IMR-90 (cell line): ENCODE measurements around the gene DIABLO. TPM values are rescaled to one million over a fixed set of nuclear protein-coding genes. Genes with fewer than 3 reads are reported as not detected.

ENCODE experiments used
- ATAC-seq: fragments of 200-7000 bp; cut with Tn5 transposase; 2 replicates; pipeline ENCODE4 v1.9.1; 2020; ENCODE audit warnings: low read depth, mild to moderate bottlenecking, moderate library complexity
- BruUV-seq: library from RNA; stranded (reverse); fragments of 400-500 nt; replicated peaks from 2 replicates; lab custom pipeline; 2021; lab: Mats Ljungman, UMichigan
- CTCF ChIA-PET: fragments of 300-600 bp; formaldehyde crosslinking; extraction: SDS; loops from one replicate; lab custom pipeline; 2021; ENCODE audit warnings: antibody characterized with exemption; lab: Yijun Ruan, JAX
- POLR2A ChIA-PET: fragments of 300-600 bp; sonication (Branson Sonifier 250); formaldehyde crosslinking; loops from one replicate; lab custom pipeline; 2022; ENCODE audit warnings: antibody characterized with exemption; ENCODE audit not compliant: unreplicated experiment; lab: Charles Lee
- DNase-seq: peaks from one replicate; pipeline ENCODE4 v3.0.0; 2013
- H2AFZ ChIP-seq: replicated peaks from 2 replicates; pipeline ENCODE3; 2013; ENCODE audit warnings: low read length, mild to moderate bottlenecking; ENCODE audit not compliant: poor library complexity
- H2AK5ac ChIP-seq: 2 replicates; pipeline ENCODE4 v1.6.1; 2013; ENCODE audit warnings: low read depth, low read length, inconsistent platforms
- H2AK9ac ChIP-seq: replicated peaks from 2 replicates; pipeline ENCODE3; 2013; ENCODE audit warnings: mild to moderate bottlenecking, low read depth, low read length, moderate library complexity; ENCODE audit not compliant: poor library complexity
- H2BK120ac ChIP-seq: 2 replicates; pipeline ENCODE4 v1.6.1; 2013; ENCODE audit warnings: low read depth, low read length, inconsistent platforms
- H2BK15ac ChIP-seq: 3 replicates; pipeline ENCODE4 v1.6.1; 2013; ENCODE audit warnings: low read depth, low read length, inconsistent platforms
- H2BK20ac ChIP-seq: 2 replicates; pipeline ENCODE4 v1.6.1; 2013; ENCODE audit warnings: low read depth, mild to moderate bottlenecking, inconsistent platforms, low read length, moderate library complexity
- H2BK5ac ChIP-seq: 2 replicates; pipeline ENCODE4 v1.6.1; 2013; ENCODE audit warnings: mild to moderate bottlenecking, low read depth, low read length, inconsistent platforms; ENCODE audit not compliant: poor library complexity, severe bottlenecking
- H3K14ac ChIP-seq: replicated peaks from 2 replicates; pipeline ENCODE4 v1.6.1; 2013; ENCODE audit warnings: low read depth, low read length, inconsistent platforms
- H3K18ac ChIP-seq: 2 replicates; pipeline ENCODE4 v1.6.1; 2013; ENCODE audit warnings: low read depth, low read length, control low read depth
- H3K23ac ChIP-seq: 2 replicates; pipeline ENCODE4 v1.6.1; 2013; ENCODE audit warnings: low read depth, low read length, inconsistent platforms
- H3K27ac ChIP-seq: 2 replicates; pipeline ENCODE4 v1.5.1; 2013; ENCODE audit warnings: mild to moderate bottlenecking, control low read depth, low read length; ENCODE audit not compliant: insufficient read depth
- H3K27me3 ChIP-seq: 2 replicates; pipeline ENCODE4 v1.6.1; 2013; ENCODE audit warnings: low read length; ENCODE audit not compliant: control insufficient read depth, insufficient read depth
- H3K36me3 ChIP-seq: 2 replicates; pipeline ENCODE4 v1.6.1; 2013; ENCODE audit warnings: low read length, mixed read lengths; ENCODE audit not compliant: control insufficient read depth, insufficient read depth
- H3K4ac ChIP-seq: 2 replicates; pipeline ENCODE4 v1.6.1; 2013; ENCODE audit warnings: low read depth, low read length, inconsistent platforms
- H3K4me1 ChIP-seq: 2 replicates; pipeline ENCODE4 v1.6.1; 2013; ENCODE audit warnings: low read length, mixed read lengths; ENCODE audit not compliant: control insufficient read depth, insufficient read depth
- H3K4me2 ChIP-seq: 2 replicates; pipeline ENCODE4 v1.6.1; 2013; ENCODE audit warnings: low read depth, mild to moderate bottlenecking, control low read depth, low read length, moderate library complexity
- H3K4me3 ChIP-seq: 2 replicates; pipeline ENCODE4 v1.5.1; 2013; ENCODE audit warnings: low read depth, mild to moderate bottlenecking, control low read depth, low read length, moderate library complexity; ENCODE audit not compliant: insufficient read depth
- H3K56ac ChIP-seq: 2 replicates; pipeline ENCODE4 v1.6.1; 2013; ENCODE audit warnings: low read length, inconsistent platforms; ENCODE audit not compliant: insufficient read depth; ENCODE audit errors: extremely low read depth
- H3K79me1 ChIP-seq, 2 experiments: 2 replicates each; pipeline ENCODE4 v1.6.1; 2013; ENCODE audit warnings: low read length in 2 of 2, inconsistent platforms in 1 of 2, low read depth in 1 of 2
- H3K9ac ChIP-seq: 2 replicates; pipeline ENCODE4 v1.6.1; 2013; ENCODE audit warnings: low read depth, low read length, control low read depth
- H3K9me1 ChIP-seq: 2 replicates; pipeline ENCODE4 v1.6.1; 2013; ENCODE audit warnings: low read length, inconsistent platforms; ENCODE audit not compliant: insufficient read depth
- H3K9me3 ChIP-seq: 2 replicates; pipeline ENCODE4 v1.6.1; 2013; ENCODE audit warnings: low read length; ENCODE audit not compliant: control insufficient read depth, insufficient read depth
- H4K20me1 ChIP-seq: 2 replicates; pipeline ENCODE4 v1.6.1; 2013; ENCODE audit warnings: low read length, inconsistent platforms; ENCODE audit not compliant: insufficient read depth
- H4K5ac ChIP-seq: 2 replicates; pipeline ENCODE4 v1.6.1; 2013; ENCODE audit warnings: mild to moderate bottlenecking, low read depth, low read length, control low read depth
- H4K8ac ChIP-seq, 2 experiments: 2 replicates each; pipeline ENCODE4 v1.6.1; 2013; ENCODE audit warnings: low read depth in 2 of 2, low read length in 2 of 2, control low read depth in 1 of 2, inconsistent platforms in 1 of 2
- H4K91ac ChIP-seq: 2 replicates; pipeline ENCODE4 v1.6.1; 2013; ENCODE audit warnings: low read depth, low read length, inconsistent platforms; ENCODE audit not compliant: insufficient read depth
- BHLHE40 ChIP-seq: fragments of 150-350 bp; IDR thresholded peaks from 2 replicates; pipeline ENCODE4 v1.6.1; 2016; ENCODE audit warnings: mild to moderate bottlenecking, low read depth, low read length
- CEBPB ChIP-seq: IDR thresholded peaks from 2 replicates; pipeline ENCODE4 v1.6.1; 2012; ENCODE audit warnings: low read depth, low read length, improper control_type of control experiment
- CHD1 ChIP-seq: IDR thresholded peaks from 2 replicates; pipeline ENCODE4 v1.6.1; 2012; ENCODE audit warnings: low read depth, low read length, improper control_type of control experiment
- CTCF ChIP-seq: conservative IDR thresholded peaks from 2 replicates; pipeline ENCODE4 v1.5.1; 2012; ENCODE audit warnings: mild to moderate bottlenecking, low read depth, low read length, improper control_type of control experiment
- FOS ChIP-seq: fragments of 150-350 bp; IDR thresholded peaks from 2 replicates; pipeline ENCODE4 v1.6.1; 2016; ENCODE audit warnings: low read depth, low read length
- MAFK ChIP-seq: IDR thresholded peaks from 2 replicates; pipeline ENCODE4 v1.6.1; 2012; ENCODE audit warnings: low read depth, low read length, improper control_type of control experiment
- MAZ ChIP-seq: IDR thresholded peaks from 2 replicates; pipeline ENCODE4 v1.6.1; 2012; ENCODE audit warnings: low read depth, mild to moderate bottlenecking, low read length, improper control_type of control experiment, moderate library complexity, borderline replicate concordance
- MXI1 ChIP-seq: IDR thresholded peaks from 2 replicates; pipeline ENCODE4 v1.6.1; 2012; ENCODE audit warnings: low read depth, mild to moderate bottlenecking, low read length, moderate library complexity, borderline replicate concordance
- NFE2L2 ChIP-seq: fragments of 150-350 bp; IDR thresholded peaks from 2 replicates; pipeline ENCODE4 v1.6.1; 2016; ENCODE audit warnings: low read depth, mild to moderate bottlenecking, low read length
- POLR2A ChIP-seq: IDR thresholded peaks from 2 replicates; pipeline ENCODE4 v1.6.1; 2012; ENCODE audit warnings: mild to moderate bottlenecking, low read depth, low read length
- RAD21 ChIP-seq: IDR thresholded peaks from 2 replicates; pipeline ENCODE4 v1.6.1; 2012; ENCODE audit warnings: low read length, improper control_type of control experiment
- RCOR1 ChIP-seq: IDR thresholded peaks from 2 replicates; pipeline ENCODE4 v1.6.1; 2012; ENCODE audit warnings: mild to moderate bottlenecking, low read length, improper control_type of control experiment; ENCODE audit not compliant: insufficient replicate concordance
- RFX5 ChIP-seq: IDR thresholded peaks from 2 replicates; pipeline ENCODE4 v1.8.0; 2012; ENCODE audit warnings: low read depth, mild to moderate bottlenecking, low read length, moderate library complexity
- SMC3 ChIP-seq: fragments of 150-350 bp; IDR thresholded peaks from 2 replicates; pipeline ENCODE4 v1.6.1; 2016; ENCODE audit warnings: low read depth, mild to moderate bottlenecking, antibody characterized with exemption, low read length, moderate library complexity
- USF2 ChIP-seq: fragments of 150-350 bp; IDR thresholded peaks from 2 replicates; pipeline ENCODE4 v1.6.1; 2017; ENCODE audit warnings: mild to moderate bottlenecking, antibody characterized with exemption, low read length, low read depth
- WGBS, 2 experiments: methylation state at CpG; one replicate each; pipeline versions ENCODE4 v1.1.5 to v1.1.7; 2013; ENCODE audit warnings: missing lambda C conversion rate in 2 of 2; ENCODE audit not compliant: insufficient read length in 1 of 2; ENCODE audit errors: extremely low coverage in 2 of 2; 5-methylcytosine and 5-hydroxymethylcytosine counted together
- dilution Hi-C: fragments of 300-500 bp; cut with HindIII; formaldehyde crosslinking; loops from one replicate; pipeline ENCODE4 v1.14.3; 2018; ENCODE audit warnings: low sequenced_read_pairs; ENCODE audit not compliant: unreplicated experiment
- in situ Hi-C: fragments of 300-500 bp; cut with MboI; formaldehyde crosslinking; loops from 3 replicates; pipeline ENCODE4 v1.14.3; 2019; ENCODE audit warnings: low sequenced_read_pairs, inconsistent platforms, mixed read lengths
- intact Hi-C: fragments of 100-400 bp; cut with micrococcal nuclease; formaldehyde crosslinking; loops from 2 replicates; pipeline ENCODE4 v1.10.0; 2022
- polyA plus RNA-seq, 3 experiments: library from polyadenylated mRNA; depleted of rRNA; stranded (reverse); fragments of >200 nt; gene quantifications; 2 replicates each; pipeline ENCODE4 v1.2.3, GENCODE V29; 2012; ENCODE audit warnings: low replicate concordance in 1 of 3
- total RNA-seq: library from RNA; depleted of rRNA; stranded (reverse); fragments of >200 nt; gene quantifications from 2 replicates; pipeline ENCODE4 v1.2.3, GENCODE V29; 2012

Gene DIABLO
- total and polyA plus RNA-seq, 2 of the 4 experiments (the other 2 are of a cell fraction): 69.7 to 102 TPM

GRCh38 chr12:122266230-122266901 lies 40.5 kb upstream of the DIABLO start, which contains the start of gene VPS33A:
VPS33A (minus strand) TSS chr12:122266494; CDS start chr12:122266408, 86 bp downstream.
- Histone ChIP-seq H2BK120ac (peak within 1 kb of the TSS; percentile 64; the same call in 1 of the 2 replicates), H3K36me3 (peaks cover 6% of the 10 kb centered on the region), H3K4me3 (peak within 1 kb of the TSS; percentile 71), H4K5ac (peak within 1 kb of the TSS; percentile 91), H3K4ac (peak within 1 kb of the TSS; percentile 86), H3K14ac (peak within 1 kb of the TSS; percentile 88), H3K9ac (peak within 1 kb of the TSS; percentile 85), H3K27me3 (no peaks in the 10 kb centered on the region), H3K79me1 (peaks cover 9 to 17% of the 10 kb centered on the region in 2 experiments; a peak in 3 of 4 replicates), H2BK20ac (no peak within 1 kb of the TSS), H3K4me2 (peak within 1 kb of the TSS; percentile 95), H2AK5ac (peak within 1 kb of the TSS; percentile 9), H3K9me3 (no peaks in the 10 kb centered on the region), H2AK9ac (peak within 1 kb of the TSS; percentile 80), H2AFZ (peak within 1 kb of the TSS; percentile 98), H3K18ac (peak within 1 kb of the TSS; percentile 43), H3K4me1 (peaks cover 1% of the 10 kb centered on the region; the same call in 1 of the 2 replicates), H3K9me1 (no peaks in the 10 kb centered on the region), H4K8ac (peak within 1 kb of the TSS; percentile 85 to 99), H3K56ac (peak within 1 kb of the TSS; percentile 72), H4K91ac (peak within 1 kb of the TSS; percentile 90; the same call in 1 of the 2 replicates), H3K27ac (peak within 1 kb of the TSS; percentile 75), H3K23ac (peak within 1 kb of the TSS; percentile 41), H2BK15ac (peak within 1 kb of the TSS; percentile 32; the same call in 1 of the 3 replicates), H4K20me1 (no peaks in the 10 kb centered on the region), H2BK5ac (peak within 1 kb of the TSS; percentile 70)
- POLR2A ChIA-PET: interaction anchor here (0.6 kb wide), 1 partner anchor 72 kb away, joined by 3 read pairs; no protein-coding TSS in a partner anchor
- DNase-seq (peak; percentile 99), ATAC-seq (peak; percentile 91)
- TF ChIP-seq BHLHE40: peak; percentile 89
- no peak for TF ChIP-seq SMC3
- TF ChIP-seq FOS: peak; percentile 44; the same call in 1 of the 2 replicates
- TF ChIP-seq NFE2L2: no peak
- TF ChIP-seq CHD1: no peak
- no peak for TF ChIP-seq MAFK
- peak; percentile 78 for TF ChIP-seq POLR2A
- TF ChIP-seq RFX5: no peak
- TF ChIP-seq RAD21: 0 out of 2 replicates have a peak, but pooled peaks have one; percentile 16
- TF ChIP-seq USF2: peak; percentile 100
- no peak for TF ChIP-seq CEBPB
- TF ChIP-seq MXI1: peak; percentile 86
- TF ChIP-seq RCOR1: peak; percentile 86
- no peak for TF ChIP-seq CTCF
- peak; percentile 47; the same call in 1 of the 2 replicates for TF ChIP-seq MAZ
- in situ Hi-C loops (no loop called here), intact Hi-C loops (no loop called here), dilution Hi-C loops (no loop called here)
- BruUV-seq: no TSS peak
- WGBS, 2 experiments: 0% methylated on average over 41 of the region's 56 CpGs; no CpG with 5 or more reads in 1 of the 2 experiments
- CTCF ChIA-PET: interaction anchor here (0.6 kb wide), 1 partner anchor 388 kb away, joined by 3 read pairs; no protein-coding TSS in a partner anchor
